ENCODE measurements around the gene CPHXL. TPM values are rescaled to one million over a fixed set of nuclear protein-coding genes. Genes with fewer than 3 reads are reported as not detected.

Gene CPHXL
- total and polyA plus RNA-seq, 10 donors: not detected

DNA sequence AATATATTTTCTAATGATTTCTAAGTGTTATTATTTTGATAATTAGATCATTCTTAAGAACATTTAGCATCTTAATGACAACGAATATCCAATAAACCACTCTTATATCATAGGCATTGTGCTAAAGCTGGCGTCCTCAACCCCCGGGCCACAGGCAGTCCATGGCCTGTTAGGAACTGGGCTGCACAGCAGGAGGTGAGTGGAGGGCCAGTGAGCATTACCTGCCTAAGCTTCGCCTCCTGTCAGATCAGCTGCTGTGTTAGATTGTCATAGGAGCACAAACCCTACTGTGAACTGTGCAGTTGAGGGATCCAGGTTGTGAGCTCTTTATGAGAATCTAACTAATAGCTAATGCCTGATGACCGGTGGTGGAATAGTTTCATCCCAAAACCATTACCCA is 28.7 kb downstream of the CPHXL start:
- intact Hi-C loops (cut with DNase I; ENCODE audit: low total_unique reads): no loop called here

DNA sequence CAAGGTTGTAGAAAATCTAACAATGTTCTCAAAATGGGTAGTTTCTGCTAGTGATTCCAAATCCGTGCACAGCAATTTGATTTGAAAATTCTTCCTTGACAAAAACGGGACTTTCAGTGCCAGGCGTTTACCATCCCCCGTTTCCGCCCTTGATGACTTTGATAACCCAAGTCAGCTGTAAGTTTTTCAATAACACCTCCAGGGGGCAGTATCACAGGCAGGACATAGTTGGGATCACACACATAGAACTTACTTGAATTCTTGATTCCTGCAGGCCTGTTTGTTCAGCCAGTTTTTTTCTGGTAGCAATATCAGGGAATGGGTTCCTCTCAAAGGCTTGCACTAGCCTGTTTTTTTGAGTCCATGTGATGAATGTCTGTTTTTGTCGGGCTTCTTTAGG is 30.6 kb downstream of the CPHXL start:
- 83 to 89% (median 86%) methylated on average over 6 of the region's 6 CpGs for WGBS, 5 donors
- no peak for DNase-seq
- Histone ChIP-seq H3K4me3 (no peak overlapping the region), H3K27ac (no peak overlapping the region), H3K9me3 (no peaks in the 10 kb centered on the region), H3K4me1 (no peaks in the 10 kb centered on the region), H3K27me3 (replicated peaks in 1 of 7) (no peaks in the 10 kb centered on the region), H3K36me3 (no peaks in the 10 kb centered on the region)
- intact Hi-C loops (cut with DNase I; ENCODE audit: low total_unique reads): no loop called here
- no peak for TF ChIP-seq POLR2A (IDR thresholded peaks at IDR 0.05)
- no peak for TF ChIP-seq POLR2AphosphoS5 (IDR thresholded peaks at IDR 0.05)
- TF ChIP-seq CTCF (IDR thresholded peaks at IDR 0.05 in 8 of 11, conservative IDR thresholded peaks at IDR 0.05 in 3 of 11): no peak

More for the DNA sequence above, 28.7 kb downstream of the CPHXL start:
- no peak for DNase-seq
- Histone ChIP-seq H3K27me3 (replicated peaks in 1 of 7) (no peaks in the 10 kb centered on the region), H3K4me3 (no peak overlapping the region), H3K4me1 (no peaks in the 10 kb centered on the region), H3K27ac (no peak overlapping the region), H3K9me3 (no peaks in the 10 kb centered on the region), H3K36me3 (no peaks in the 10 kb centered on the region)
- TF ChIP-seq POLR2A (IDR thresholded peaks at IDR 0.05) (no peak), CTCF (IDR thresholded peaks at IDR 0.05 in 8 of 11, conservative IDR thresholded peaks at IDR 0.05 in 3 of 11) (no peak), POLR2AphosphoS5 (IDR thresholded peaks at IDR 0.05) (no peak)
- 87 to 96% (median 90%) methylated on average over 5 of the region's 5 CpGs for WGBS, 5 donors

DNA sequence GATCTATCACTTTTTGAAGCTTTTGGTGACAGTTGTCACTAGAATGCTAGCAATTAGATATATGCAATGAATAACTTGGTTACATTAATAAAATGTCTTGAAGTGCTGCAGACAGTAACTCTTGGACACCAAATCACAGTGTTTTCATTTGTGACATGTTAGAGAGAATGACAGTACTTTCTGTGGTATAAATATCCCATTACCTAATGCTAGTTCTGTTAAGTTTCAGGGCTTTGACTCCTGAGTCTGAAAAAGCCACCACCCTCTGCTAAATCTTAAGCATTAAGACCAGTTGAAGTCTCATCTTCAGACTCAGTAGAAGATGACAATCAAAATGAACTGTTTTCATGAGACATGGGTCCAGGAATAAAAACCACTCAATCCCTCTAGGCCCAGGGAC is 38.9 kb downstream of the CPHXL start:
- Histone ChIP-seq H3K4me3 (no peak overlapping the region), H3K9me3 (peaks cover 0 to 6% (median 0%) of the 10 kb centered on the region in 8 donors), H3K4me1 (no peaks in the 10 kb centered on the region), H3K27me3 (replicated peaks in 1 of 7) (no peaks in the 10 kb centered on the region), H3K36me3 (no peaks in the 10 kb centered on the region), H3K27ac (no peak overlapping the region)
- intact Hi-C loops (cut with DNase I; ENCODE audit: low total_unique reads): no loop called here
- DNase-seq: no peak
- no peak for TF ChIP-seq POLR2AphosphoS5 (IDR thresholded peaks at IDR 0.05)
- TF ChIP-seq CTCF (IDR thresholded peaks at IDR 0.05 in 8 of 11, conservative IDR thresholded peaks at IDR 0.05 in 3 of 11): no peak
- TF ChIP-seq POLR2A (IDR thresholded peaks at IDR 0.05): no peak

- intact Hi-C loops (cut with DNase I; ENCODE audit: low total_unique reads): no loop called here
- H3K27me3 ChIP-seq (replicated peaks in 1 of 7): no peaks in the 10 kb centered on the region
Observed at GRCh38 chr16:75682308-75682707, 44.0 kb downstream of the CPHXL start.

More at GRCh38 chr16:75682308-75682707, 44.0 kb downstream of the CPHXL start:
- H3K4me3 ChIP-seq: no peak overlapping the region
- no peak overlapping the region for H3K27ac ChIP-seq
- no peak for DNase-seq
- TF ChIP-seq CTCF (IDR thresholded peaks at IDR 0.05 in 8 of 11, conservative IDR thresholded peaks at IDR 0.05 in 3 of 11): no peak
- TF ChIP-seq POLR2A (IDR thresholded peaks at IDR 0.05): no peak
- TF ChIP-seq POLR2AphosphoS5 (IDR thresholded peaks at IDR 0.05): no peak
- H3K36me3 ChIP-seq: no peaks in the 10 kb centered on the region
- 85 to 92% (median 90%) methylated on average over 14 of the region's 14 CpGs for WGBS, 5 donors
- peaks cover 0 to 8% (median 0%) of the 10 kb centered on the region in 6 donors for H3K4me1 ChIP-seq
- peaks cover 0 to 6% (median 0%) of the 10 kb centered on the region in 8 donors for H3K9me3 ChIP-seq

All from spleen (tissue), 11 donors.